ENCODE data around the gene PLEKHG3. TPM values are rescaled to one million over a fixed set of nuclear protein-coding genes. Genes with fewer than 3 reads are reported as not detected.
"Not testable (repeated sequence)": the region's sequence is repeated elsewhere in the genome, so short reads cannot be mapped to it uniquely, and the experiment has no call there.

The PLEKHG3 gene
- total and polyA plus RNA-seq, 9 donors: 17.6 to 34.3 (median 26.9) TPM

- no peaks in the 10 kb centered on the region for H3K36me3 ChIP-seq (ENCODE audit: control insufficient read depth, insufficient read depth, low read length)
- H3K4me1 ChIP-seq (ENCODE audit: control insufficient read depth, insufficient read depth, low read length): peaks cover 54% of the 10 kb centered on the region
- 19% methylated on average over 4 of the region's 10 CpGs for WGBS (ENCODE audit: insufficient coverage)
- no peaks in the 10 kb centered on the region for H3K9me3 ChIP-seq (replicated peaks; ENCODE audit: control insufficient read depth, low read depth, low read length)
- peaks cover 7% of the 10 kb centered on the region for H3K27me3 ChIP-seq (ENCODE audit: control insufficient read depth, insufficient read depth, low read length)
- peak; percentile 68 for DNase-seq
- peak overlapping the region; percentile 21 for H3K27ac ChIP-seq (ENCODE audit: low read length)
- H3K4me3 ChIP-seq (ENCODE audit: low read length): no peak overlapping the region
Observed at GRCh38 chr14:64685371-64686281, 18.6 kb upstream of the PLEKHG3 start.

GRCh38 chr14:64686282-64686615, 18.0 kb upstream of the PLEKHG3 start:
- H3K9me3 ChIP-seq (replicated peaks; ENCODE audit: control insufficient read depth, low read depth, low read length): no peaks in the 10 kb centered on the region

GRCh38 chr14:64688031-64688430, 16.2 kb upstream of the PLEKHG3 start:
- H3K27ac ChIP-seq (ENCODE audit: low read length): no peak overlapping the region
- H3K4me1 ChIP-seq (ENCODE audit: control insufficient read depth, insufficient read depth, low read length): peaks cover 40% of the 10 kb centered on the region
- H3K9me3 ChIP-seq (replicated peaks; ENCODE audit: control insufficient read depth, low read depth, low read length): no peaks in the 10 kb centered on the region
- H3K36me3 ChIP-seq (ENCODE audit: control insufficient read depth, insufficient read depth, low read length): no peaks in the 10 kb centered on the region
- DNase-seq: no peak
- H3K4me3 ChIP-seq (ENCODE audit: low read length): no peak overlapping the region
- WGBS (ENCODE audit: insufficient coverage): 77% methylated on average over 1 of the region's 2 CpGs
- peaks cover 7% of the 10 kb centered on the region for H3K27me3 ChIP-seq (ENCODE audit: control insufficient read depth, insufficient read depth, low read length)

More at GRCh38 chr14:64686282-64686615, 18.0 kb upstream of the PLEKHG3 start:
- H3K4me3 ChIP-seq (ENCODE audit: low read length): no peak overlapping the region
- 60% methylated on average over 5 of the region's 7 CpGs for WGBS (ENCODE audit: insufficient coverage)
- DNase-seq: no peak
- peaks cover 49% of the 10 kb centered on the region for H3K4me1 ChIP-seq (ENCODE audit: control insufficient read depth, insufficient read depth, low read length)
- H3K36me3 ChIP-seq (ENCODE audit: control insufficient read depth, insufficient read depth, low read length): no peaks in the 10 kb centered on the region
- H3K27me3 ChIP-seq (ENCODE audit: control insufficient read depth, insufficient read depth, low read length): peaks cover 7% of the 10 kb centered on the region
- no peak overlapping the region for H3K27ac ChIP-seq (ENCODE audit: low read length)

GRCh38 chr14:64688811-64689281, 15.4 kb upstream of the PLEKHG3 start:
- no peak for DNase-seq
- Histone ChIP-seq H3K27ac (ENCODE audit: low read length) (no peak overlapping the region), H3K4me3 (ENCODE audit: low read length) (no peak overlapping the region), H3K9me3 (replicated peaks; ENCODE audit: control insufficient read depth, low read depth, low read length) (no peaks in the 10 kb centered on the region), H3K4me1 (ENCODE audit: control insufficient read depth, insufficient read depth, low read length) (peaks cover 39% of the 10 kb centered on the region), H3K27me3 (ENCODE audit: control insufficient read depth, insufficient read depth, low read length) (peaks cover 7% of the 10 kb centered on the region), H3K36me3 (ENCODE audit: control insufficient read depth, insufficient read depth, low read length) (no peaks in the 10 kb centered on the region)
- WGBS (ENCODE audit: insufficient coverage): 76% methylated on average over 4 of the region's 7 CpGs

GRCh38 chr14:64689289-64689688, 14.9 kb upstream of the PLEKHG3 start:
- no peak for DNase-seq
- Histone ChIP-seq H3K27ac (ENCODE audit: low read length) (no peak overlapping the region), H3K9me3 (replicated peaks; ENCODE audit: control insufficient read depth, low read depth, low read length) (no peaks in the 10 kb centered on the region), H3K27me3 (ENCODE audit: control insufficient read depth, insufficient read depth, low read length) (peaks cover 7% of the 10 kb centered on the region), H3K4me1 (ENCODE audit: control insufficient read depth, insufficient read depth, low read length) (peaks cover 39% of the 10 kb centered on the region), H3K4me3 (ENCODE audit: low read length) (no peak overlapping the region), H3K36me3 (ENCODE audit: control insufficient read depth, insufficient read depth, low read length) (no peaks in the 10 kb centered on the region)
- WGBS (ENCODE audit: insufficient coverage): no CpG with 5 or more reads among the region's 3 CpGs

- H3K27me3 ChIP-seq (ENCODE audit: control insufficient read depth, insufficient read depth, low read length); H3K27ac ChIP-seq (ENCODE audit: low read length); H3K4me3 ChIP-seq (ENCODE audit: low read length); H3K36me3 ChIP-seq (ENCODE audit: control insufficient read depth, insufficient read depth, low read length); DNase-seq; H3K9me3 ChIP-seq (replicated peaks; ENCODE audit: control insufficient read depth, low read depth, low read length): not testable (repeated sequence)
- peaks cover 26% of the 10 kb centered on the region for H3K4me1 ChIP-seq (ENCODE audit: control insufficient read depth, insufficient read depth, low read length)
- WGBS (ENCODE audit: insufficient coverage): no CpG with 5 or more reads among the region's 6 CpGs
Observed at GRCh38 chr14:64690607-64691006, 13.6 kb upstream of the PLEKHG3 start.

- peaks cover 21% of the 10 kb centered on the region for H3K4me1 ChIP-seq (ENCODE audit: control insufficient read depth, insufficient read depth, low read length)
- peaks cover 7% of the 10 kb centered on the region for H3K27me3 ChIP-seq (ENCODE audit: control insufficient read depth, insufficient read depth, low read length)
- H3K27ac ChIP-seq (ENCODE audit: low read length): no peak overlapping the region
- WGBS (ENCODE audit: insufficient coverage): no CpG with 5 or more reads among the region's 2 CpGs
- H3K4me3 ChIP-seq (ENCODE audit: low read length): no peak overlapping the region
- H3K9me3 ChIP-seq (replicated peaks; ENCODE audit: control insufficient read depth, low read depth, low read length): no peaks in the 10 kb centered on the region
- no peak for DNase-seq
- no peaks in the 10 kb centered on the region for H3K36me3 ChIP-seq (ENCODE audit: control insufficient read depth, insufficient read depth, low read length)
Observed at GRCh38 chr14:64691376-64691775, 12.8 kb upstream of the PLEKHG3 start.

- H3K4me1 ChIP-seq (ENCODE audit: control insufficient read depth, insufficient read depth, low read length): peaks cover 21% of the 10 kb centered on the region
- H3K4me3 ChIP-seq (ENCODE audit: low read length): no peak overlapping the region
- no peaks in the 10 kb centered on the region for H3K9me3 ChIP-seq (replicated peaks; ENCODE audit: control insufficient read depth, low read depth, low read length)
- H3K27ac ChIP-seq (ENCODE audit: low read length): no peak overlapping the region
- 76% methylated on average over 2 of the region's 5 CpGs for WGBS (ENCODE audit: insufficient coverage)
- H3K36me3 ChIP-seq (ENCODE audit: control insufficient read depth, insufficient read depth, low read length): no peaks in the 10 kb centered on the region
- DNase-seq: no peak
- peaks cover 7% of the 10 kb centered on the region for H3K27me3 ChIP-seq (ENCODE audit: control insufficient read depth, insufficient read depth, low read length)
Observed at GRCh38 chr14:64692189-64692985, 11.8 kb upstream of the PLEKHG3 start.

- H3K27ac ChIP-seq (ENCODE audit: low read length): no peak overlapping the region
- no peaks in the 10 kb centered on the region for H3K9me3 ChIP-seq (replicated peaks; ENCODE audit: control insufficient read depth, low read depth, low read length)
- no peak overlapping the region for H3K4me3 ChIP-seq (ENCODE audit: low read length)
- H3K4me1 ChIP-seq (ENCODE audit: control insufficient read depth, insufficient read depth, low read length): peaks cover 21% of the 10 kb centered on the region
- no peaks in the 10 kb centered on the region for H3K36me3 ChIP-seq (ENCODE audit: control insufficient read depth, insufficient read depth, low read length)
- peak; percentile 66 for DNase-seq
- WGBS (ENCODE audit: insufficient coverage): 17% methylated on average over 1 of the region's 5 CpGs
- H3K27me3 ChIP-seq (ENCODE audit: control insufficient read depth, insufficient read depth, low read length): peaks cover 9% of the 10 kb centered on the region
Observed at GRCh38 chr14:64692986-64693809, 11.0 kb upstream of the PLEKHG3 start.
